ENCODE data around the gene FAM9A. TPM values are rescaled to one million over a fixed set of nuclear protein-coding genes. Genes with fewer than 3 reads are reported as not detected.

The FAM9A gene
- polyA plus RNA-seq, 4 donors = not detected

DNA sequence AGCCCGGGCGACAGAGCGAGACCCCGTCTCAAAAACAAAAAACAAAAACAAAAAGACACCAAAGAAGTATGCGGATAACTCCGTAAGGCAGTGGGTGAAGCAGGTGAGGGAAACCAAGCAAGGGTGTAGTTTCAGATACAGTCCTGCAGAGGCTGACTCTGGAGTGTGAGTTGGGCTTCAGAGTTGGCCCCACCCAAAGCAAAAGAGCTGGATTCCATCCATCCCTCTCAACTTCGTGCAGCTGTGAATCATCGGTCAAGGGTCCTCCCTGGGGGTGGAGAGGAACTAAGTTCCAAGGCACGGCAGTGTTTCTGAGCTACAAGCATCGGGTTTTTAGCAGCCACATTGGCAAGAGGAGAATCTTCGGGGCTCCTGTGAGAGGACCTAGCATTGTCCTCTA is 43.9 kb upstream of the FAM9A start:
- Histone ChIP-seq H3K27me3 (ENCODE audit: control insufficient read depth in 3 of 3, insufficient read depth in 3 of 3, low read length in 3 of 3) (peaks cover 0 to 2% (median 0%) of the 10 kb centered on the region in 3 donors), H3K36me3 (ENCODE audit: control insufficient read depth in 3 of 3, insufficient read depth in 2 of 3, low read depth in 1 of 3, low read length in 3 of 3) (no peaks in the 10 kb centered on the region), H3K4me1 (ENCODE audit: control insufficient read depth in 3 of 3, insufficient read depth in 2 of 3, low read depth in 1 of 3, low read length in 2 of 3) (no peaks in the 10 kb centered on the region), H3K9me3 (ENCODE audit: control insufficient read depth in 2 of 2, insufficient read depth in 1 of 2, low read depth in 1 of 2, low read length in 1 of 2) (no peaks in the 10 kb centered on the region), H3K4me3 (ENCODE audit: low read depth in 1 of 3, low read length in 3 of 3) (no peak overlapping the region), H3K27ac (ENCODE audit: low read depth in 1 of 3, low read length in 2 of 3) (no peak overlapping the region)
- 71 to 80% (median 76%) methylated on average over 10 to 11 of the region's 11 CpGs for WGBS, 3 donors
- FAIRE-seq = no peak
- DNase-seq = no peak

DNA sequence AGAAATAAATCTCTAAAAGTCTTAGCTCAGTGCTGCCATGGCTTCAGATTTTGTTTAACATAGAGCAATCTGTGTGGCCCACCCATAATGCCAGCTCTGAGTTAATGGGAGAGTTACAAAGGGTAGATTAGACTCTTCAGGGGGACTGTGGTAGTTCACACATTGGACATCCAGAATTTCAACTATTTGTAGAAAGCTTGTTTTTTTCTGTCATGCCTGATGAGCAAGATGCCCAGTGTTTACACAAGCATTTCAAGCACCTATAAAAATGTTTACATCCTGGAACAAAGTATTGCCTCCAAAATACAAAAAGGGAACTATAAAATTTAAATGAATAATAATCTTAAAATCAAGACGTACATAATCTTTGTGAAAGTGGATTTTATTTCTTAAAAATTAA is 43.0 kb upstream of the FAM9A start:
- Histone ChIP-seq H3K27me3 (ENCODE audit: control insufficient read depth in 3 of 3, insufficient read depth in 3 of 3, low read length in 3 of 3) (no peaks in the 10 kb centered on the region), H3K36me3 (ENCODE audit: control insufficient read depth in 3 of 3, insufficient read depth in 2 of 3, low read depth in 1 of 3, low read length in 3 of 3) (no peaks in the 10 kb centered on the region), H3K4me3 (ENCODE audit: low read depth in 1 of 3, low read length in 3 of 3) (no peak overlapping the region), H3K9me3 (ENCODE audit: control insufficient read depth in 2 of 2, insufficient read depth in 1 of 2, low read depth in 1 of 2, low read length in 1 of 2) (no peaks in the 10 kb centered on the region), H3K27ac (ENCODE audit: low read depth in 1 of 3, low read length in 2 of 3) (no peak overlapping the region), H3K4me1 (ENCODE audit: control insufficient read depth in 3 of 3, insufficient read depth in 2 of 3, low read depth in 1 of 3, low read length in 2 of 3) (no peaks in the 10 kb centered on the region)
- DNase-seq = no peak
- no peak for FAIRE-seq
- 66 to 85% (median 72%) methylated on average over 1 of the region's 1 CpG for WGBS, 3 donors

DNA sequence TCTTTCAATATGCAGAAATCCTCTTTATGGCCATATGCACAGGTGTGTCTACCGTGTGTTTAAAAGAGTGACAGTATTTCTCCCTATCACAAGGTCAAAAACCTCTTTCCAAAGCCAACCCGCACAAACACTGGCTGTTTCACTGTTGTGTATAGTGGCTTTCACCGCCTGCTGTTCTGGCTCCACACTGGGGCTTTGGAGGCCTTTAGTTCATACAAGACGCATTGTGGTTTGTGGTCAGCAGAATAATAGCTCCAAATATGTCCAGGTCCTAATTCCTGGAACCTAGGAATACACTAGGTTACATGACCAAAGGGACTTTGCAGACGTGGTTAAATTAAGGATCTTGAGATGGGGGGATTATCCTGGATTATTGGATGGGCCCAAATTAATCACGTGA is 40.7 kb upstream of the FAM9A start:
- no peaks in the 10 kb centered on the region for H3K4me1 ChIP-seq (ENCODE audit: control insufficient read depth in 3 of 3, insufficient read depth in 2 of 3, low read depth in 1 of 3, low read length in 2 of 3)
- H3K27ac ChIP-seq (ENCODE audit: low read depth in 1 of 3, low read length in 2 of 3) = no peak overlapping the region
- H3K27me3 ChIP-seq (ENCODE audit: control insufficient read depth in 3 of 3, insufficient read depth in 3 of 3, low read length in 3 of 3) = no peaks in the 10 kb centered on the region
- no peaks in the 10 kb centered on the region for H3K9me3 ChIP-seq (ENCODE audit: control insufficient read depth in 2 of 2, insufficient read depth in 1 of 2, low read depth in 1 of 2, low read length in 1 of 2)
- 77 to 91% (median 90%) methylated on average over 6 of the region's 6 CpGs for WGBS, 3 donors
- H3K36me3 ChIP-seq (ENCODE audit: control insufficient read depth in 3 of 3, insufficient read depth in 2 of 3, low read depth in 1 of 3, low read length in 3 of 3) = no peaks in the 10 kb centered on the region
- H3K4me3 ChIP-seq (ENCODE audit: low read depth in 1 of 3, low read length in 3 of 3) = no peak overlapping the region
- DNase-seq (no peak), FAIRE-seq (no peak)

DNA sequence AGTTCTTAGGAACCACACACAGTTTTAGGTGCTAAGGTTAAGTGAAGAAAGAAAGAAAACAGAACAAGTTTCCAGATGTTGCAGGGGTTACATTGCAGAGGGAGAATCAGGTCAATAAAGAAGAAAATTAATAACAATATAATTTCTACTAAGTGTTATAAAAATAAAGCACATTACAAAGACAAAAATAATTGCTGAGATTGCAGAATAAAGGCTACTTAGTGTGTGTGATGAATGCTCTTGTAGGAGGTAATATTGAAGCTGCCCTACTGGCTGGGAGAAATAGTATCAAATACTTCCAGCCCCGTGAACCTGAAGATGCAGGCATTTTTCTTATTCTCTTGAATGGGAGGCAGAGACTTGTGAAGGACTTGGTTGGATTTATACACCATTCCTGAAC is 33.2 kb upstream of the FAM9A start:
- Histone ChIP-seq H3K27me3 (ENCODE audit: control insufficient read depth in 3 of 3, insufficient read depth in 3 of 3, low read length in 3 of 3) (no peaks in the 10 kb centered on the region), H3K36me3 (ENCODE audit: control insufficient read depth in 3 of 3, insufficient read depth in 2 of 3, low read depth in 1 of 3, low read length in 3 of 3) (no peaks in the 10 kb centered on the region), H3K4me1 (ENCODE audit: control insufficient read depth in 3 of 3, insufficient read depth in 2 of 3, low read depth in 1 of 3, low read length in 2 of 3) (no peaks in the 10 kb centered on the region), H3K4me3 (ENCODE audit: low read depth in 1 of 3, low read length in 3 of 3) (no peak overlapping the region), H3K9me3 (ENCODE audit: control insufficient read depth in 2 of 2, insufficient read depth in 1 of 2, low read depth in 1 of 2, low read length in 1 of 2) (no peaks in the 10 kb centered on the region), H3K27ac (ENCODE audit: low read depth in 1 of 3, low read length in 2 of 3) (no peak overlapping the region)
- 60 to 90% (median 86%) methylated on average over 1 of the region's 1 CpG for WGBS, 3 donors
- DNase-seq (no peak), FAIRE-seq (no peak)

DNA sequence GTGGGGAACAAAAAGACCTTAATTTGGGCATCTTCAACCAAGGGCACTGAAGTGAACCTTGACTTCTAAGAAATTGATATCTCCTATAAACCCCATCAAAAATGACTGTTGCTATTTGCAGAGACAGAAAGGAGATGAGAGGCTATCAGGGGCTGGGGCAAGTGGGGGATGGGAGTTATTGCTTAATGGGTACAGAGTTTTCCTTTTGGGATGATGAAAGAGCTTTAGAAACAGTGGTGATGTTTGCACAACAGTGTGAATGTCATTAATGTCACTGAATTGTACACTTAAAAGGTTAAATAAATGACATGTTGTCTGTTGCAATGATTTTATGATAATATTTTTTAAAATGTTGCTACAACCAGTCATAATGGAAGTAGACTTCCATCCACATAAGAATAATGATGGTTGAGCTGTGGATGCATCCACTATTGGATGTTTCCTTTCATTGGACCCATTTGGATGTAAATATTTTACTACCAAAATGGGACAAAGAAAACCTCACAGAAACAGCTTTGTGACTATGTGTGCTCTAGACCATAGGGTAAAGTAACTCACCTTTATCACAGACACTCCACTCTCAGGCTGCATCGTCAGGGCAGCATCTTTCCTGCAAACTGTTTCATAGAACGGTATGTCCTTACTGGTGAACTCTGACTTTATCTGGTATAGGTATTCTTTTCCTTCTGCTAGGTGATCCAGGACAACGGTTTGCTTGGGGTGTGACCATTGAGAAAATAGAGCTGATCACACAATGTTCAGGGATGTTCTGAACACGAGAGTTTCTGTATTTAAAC is 31.6 kb upstream of the FAM9A start:
- FAIRE-seq = no peak

DNA sequence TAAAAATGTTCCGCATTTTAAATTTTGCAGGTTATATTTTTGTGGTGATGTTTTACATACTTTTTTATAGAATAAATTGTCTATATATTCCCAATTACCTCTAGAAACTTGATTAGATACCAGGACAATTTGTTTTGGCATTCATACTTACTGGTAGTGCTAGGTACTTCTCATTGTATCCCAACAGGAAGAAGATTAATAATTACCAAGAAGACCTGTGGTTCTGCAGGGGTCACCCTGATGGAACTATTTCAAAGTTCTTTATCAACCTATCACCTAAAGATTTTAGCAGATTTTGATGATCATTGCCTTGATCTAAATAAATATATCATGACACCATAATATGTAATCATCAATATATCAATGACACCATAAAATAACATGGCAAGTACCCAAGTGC is 22.5 kb upstream of the FAM9A start:
- no peaks in the 10 kb centered on the region for H3K9me3 ChIP-seq (ENCODE audit: control insufficient read depth in 2 of 2, insufficient read depth in 1 of 2, low read depth in 1 of 2, low read length in 1 of 2)
- FAIRE-seq = no peak
- 96 to 100% (median 97%) methylated on average over 1 of the region's 1 CpG for WGBS, 3 donors

More for the DNA sequence above, 31.6 kb upstream of the FAM9A start:
- Histone ChIP-seq H3K27ac (ENCODE audit: low read depth in 1 of 3, low read length in 2 of 3) (no peak overlapping the region), H3K27me3 (ENCODE audit: control insufficient read depth in 3 of 3, insufficient read depth in 3 of 3, low read length in 3 of 3) (no peaks in the 10 kb centered on the region), H3K36me3 (ENCODE audit: control insufficient read depth in 3 of 3, insufficient read depth in 2 of 3, low read depth in 1 of 3, low read length in 3 of 3) (no peaks in the 10 kb centered on the region), H3K9me3 (ENCODE audit: control insufficient read depth in 2 of 2, insufficient read depth in 1 of 2, low read depth in 1 of 2, low read length in 1 of 2) (no peaks in the 10 kb centered on the region), H3K4me1 (ENCODE audit: control insufficient read depth in 3 of 3, insufficient read depth in 2 of 3, low read depth in 1 of 3, low read length in 2 of 3) (no peaks in the 10 kb centered on the region), H3K4me3 (ENCODE audit: low read depth in 1 of 3, low read length in 3 of 3) (no peak overlapping the region)
- DNase-seq = no peak
- WGBS, 3 donors = 52 to 85% (median 67%) methylated on average over 4 of the region's 4 CpGs

DNA sequence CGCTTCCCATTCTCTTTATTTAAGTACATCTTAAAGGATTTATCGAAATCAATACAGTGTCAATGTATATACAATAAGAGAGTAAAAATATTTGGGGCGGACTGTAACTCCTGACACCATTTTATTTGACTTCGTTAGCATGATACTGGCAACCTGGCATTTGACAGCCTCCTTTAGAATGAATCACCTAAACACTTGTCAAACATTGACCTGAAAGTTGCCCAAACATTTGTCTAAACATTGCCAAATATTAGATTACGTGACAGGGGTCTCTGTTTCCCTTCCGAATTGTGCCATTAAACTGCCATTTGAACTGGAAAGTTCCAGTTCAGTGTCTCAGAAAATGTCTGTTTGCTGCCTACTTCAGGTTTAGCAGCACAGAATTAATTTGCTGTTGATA is 20.8 kb upstream of the FAM9A start:
- FAIRE-seq = no peak
- WGBS, 3 donors = 73 to 86% (median 86%) methylated on average over 6 of the region's 6 CpGs

More for the DNA sequence above, 22.5 kb upstream of the FAM9A start:
- H3K4me3 ChIP-seq (ENCODE audit: low read depth in 1 of 3, low read length in 3 of 3) = no peak overlapping the region
- H3K36me3 ChIP-seq (ENCODE audit: control insufficient read depth in 3 of 3, insufficient read depth in 2 of 3, low read depth in 1 of 3, low read length in 3 of 3) = no peaks in the 10 kb centered on the region
- no peaks in the 10 kb centered on the region for H3K4me1 ChIP-seq (ENCODE audit: control insufficient read depth in 3 of 3, insufficient read depth in 2 of 3, low read depth in 1 of 3, low read length in 2 of 3)
- no peak overlapping the region for H3K27ac ChIP-seq (ENCODE audit: low read depth in 1 of 3, low read length in 2 of 3)
- no peaks in the 10 kb centered on the region for H3K27me3 ChIP-seq (ENCODE audit: control insufficient read depth in 3 of 3, insufficient read depth in 3 of 3, low read length in 3 of 3)
- DNase-seq = no peak

DNA sequence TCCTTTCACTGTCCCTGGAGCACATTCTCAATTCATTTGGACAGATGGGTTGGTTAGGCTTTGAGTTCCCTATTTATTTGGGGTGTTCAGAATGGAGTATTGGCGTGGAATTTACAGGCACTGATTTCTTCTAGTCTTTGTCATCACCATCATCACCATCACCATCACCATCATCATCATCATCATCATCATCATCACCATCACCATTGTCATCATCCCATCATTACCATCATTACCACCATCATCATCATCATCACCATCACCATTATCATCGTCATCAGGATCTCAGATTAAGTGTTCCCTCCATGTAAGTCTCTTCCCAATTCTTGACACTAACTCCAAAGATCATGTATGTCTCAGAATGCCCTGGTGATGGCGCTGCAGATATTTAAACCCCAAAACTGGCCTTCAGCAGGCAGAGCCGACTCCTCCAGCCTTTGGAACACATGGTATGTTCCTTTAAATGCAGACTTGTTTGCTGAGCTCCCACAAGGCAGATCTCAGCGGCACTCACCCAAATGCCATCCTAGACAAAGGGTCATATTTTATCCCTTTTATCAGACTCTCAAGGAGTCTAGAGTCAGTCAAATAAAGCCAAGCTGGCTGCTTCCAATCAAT is 19.8 kb upstream of the FAM9A start:
- Histone ChIP-seq H3K27ac (ENCODE audit: low read depth in 1 of 3, low read length in 2 of 3) (no peak overlapping the region), H3K4me1 (ENCODE audit: control insufficient read depth in 3 of 3, insufficient read depth in 2 of 3, low read depth in 1 of 3, low read length in 2 of 3) (no peaks in the 10 kb centered on the region), H3K36me3 (ENCODE audit: control insufficient read depth in 3 of 3, insufficient read depth in 2 of 3, low read depth in 1 of 3, low read length in 3 of 3) (no peaks in the 10 kb centered on the region), H3K9me3 (ENCODE audit: control insufficient read depth in 2 of 2, insufficient read depth in 1 of 2, low read depth in 1 of 2, low read length in 1 of 2) (no peaks in the 10 kb centered on the region), H3K4me3 (ENCODE audit: low read depth in 1 of 3, low read length in 3 of 3) (no peak overlapping the region), H3K27me3 (ENCODE audit: control insufficient read depth in 3 of 3, insufficient read depth in 3 of 3, low read length in 3 of 3) (no peaks in the 10 kb centered on the region)
- FAIRE-seq (peak; percentile 33), DNase-seq (no peak)
- 27 to 45% (median 38%) methylated on average over 5 of the region's 5 CpGs for WGBS, 3 donors

More for the DNA sequence above, 20.8 kb upstream of the FAM9A start:
- Histone ChIP-seq H3K27ac (ENCODE audit: low read depth in 1 of 3, low read length in 2 of 3) (no peak overlapping the region), H3K36me3 (ENCODE audit: control insufficient read depth in 3 of 3, insufficient read depth in 2 of 3, low read depth in 1 of 3, low read length in 3 of 3) (no peaks in the 10 kb centered on the region), H3K4me3 (ENCODE audit: low read depth in 1 of 3, low read length in 3 of 3) (no peak overlapping the region), H3K27me3 (ENCODE audit: control insufficient read depth in 3 of 3, insufficient read depth in 3 of 3, low read length in 3 of 3) (no peaks in the 10 kb centered on the region), H3K4me1 (ENCODE audit: control insufficient read depth in 3 of 3, insufficient read depth in 2 of 3, low read depth in 1 of 3, low read length in 2 of 3) (no peaks in the 10 kb centered on the region), H3K9me3 (ENCODE audit: control insufficient read depth in 2 of 2, insufficient read depth in 1 of 2, low read depth in 1 of 2, low read length in 1 of 2) (no peaks in the 10 kb centered on the region)
- no peak for DNase-seq

Measured in small intestine (tissue), 7 donors.